WTC11 (cell line): Measurements from ENCODE around the gene BCAR3. TPM values are rescaled to one million over a fixed set of nuclear protein-coding genes. Genes with fewer than 3 reads are reported as not detected.

Experiments used
- ATAC-seq: fragments of 200-7000 bp; cut with Tn5 transposase; 2 replicates; pipeline ENCODE4 v1.10.0; 2021; ENCODE audit warnings: mild to moderate bottlenecking, moderate library complexity
- CTCF ChIA-PET: fragments of 300-600 bp; sonication (Branson Sonifier 250); formaldehyde crosslinking; loops from one replicate; lab custom pipeline; 2021; ENCODE audit warnings: antibody characterized with exemption; lab: Charles Lee
- POLR2A ChIA-PET: fragments of 350-600 bp; sonication (Branson Sonifier 250); formaldehyde crosslinking; loops from one replicate; lab custom pipeline; 2021; ENCODE audit warnings: antibody characterized with exemption; lab: Charles Lee
- DNase-seq: peaks from one replicate; pipeline ENCODE4 v3.0.0; 2021; ENCODE audit warnings: low spot score
- H3K27ac Mint-ChIP-seq: 2 replicates; pipeline ENCODE4 v1.8.0; 2021; ENCODE audit warnings: mixed read lengths
- H3K27me3 Mint-ChIP-seq: 2 replicates; pipeline ENCODE4 v1.8.0; 2021; ENCODE audit warnings: low read depth, mild to moderate bottlenecking, moderate library complexity, mixed read lengths
- H3K36me3 Mint-ChIP-seq: 2 replicates; pipeline ENCODE4 v1.8.0; 2021; ENCODE audit warnings: mixed read lengths
- H3K4me1 Mint-ChIP-seq: 2 replicates; pipeline ENCODE4 v1.8.0; 2022; ENCODE audit warnings: mixed read lengths
- H3K4me3 Mint-ChIP-seq: 2 replicates; pipeline ENCODE4 v1.8.0; 2021; ENCODE audit warnings: mild to moderate bottlenecking, moderate library complexity, mixed read lengths
- H3K9me3 Mint-ChIP-seq: 2 replicates; pipeline ENCODE4 v1.8.0; 2021; ENCODE audit warnings: mixed read lengths
- CREB1 ChIP-seq: sonication (generic); formaldehyde crosslinking; IDR thresholded peaks from 2 replicates; pipeline ENCODE4 v1.8.0; 2023; ENCODE audit warnings: mild to moderate bottlenecking, missing genetic modification reagents
- GABPB1 ChIP-seq: sonication (generic); formaldehyde crosslinking; IDR thresholded peaks from 2 replicates; pipeline ENCODE4 v1.8.1; 2023; ENCODE audit warnings: mild to moderate bottlenecking, missing genetic modification reagents
- MXD4 ChIP-seq: fragments of 250-450 bp; sonication (Bioruptor Pico); IDR thresholded peaks from 2 replicates; pipeline ENCODE4 v1.8.0; 2021; ENCODE audit warnings: mild to moderate bottlenecking, moderate library complexity, borderline replicate concordance
- NR3C1 ChIP-seq: sonication (generic); formaldehyde crosslinking; conservative IDR thresholded peaks from 2 replicates; pipeline ENCODE4 v1.8.1; 2023; ENCODE audit warnings: low read depth, mild to moderate bottlenecking, missing genetic modification reagents
- PRRX2 ChIP-seq: fragments of 250-450 bp; sonication (Bioruptor Pico); IDR thresholded peaks from 2 replicates; pipeline ENCODE4 v1.8.0; 2021; ENCODE audit warnings: mild to moderate bottlenecking
- SMAD3 ChIP-seq: sonication (generic); formaldehyde crosslinking; IDR thresholded peaks from 2 replicates; pipeline ENCODE4 v1.8.0; 2022; ENCODE audit warnings: missing genetic modification reagents, mild to moderate bottlenecking, borderline replicate concordance
- TEAD4 ChIP-seq: sonication (generic); formaldehyde crosslinking; IDR thresholded peaks from 2 replicates; pipeline ENCODE4 v1.8.0; 2022; ENCODE audit warnings: mild to moderate bottlenecking, missing genetic modification reagents
- ZNF423 ChIP-seq: fragments of 250-450 bp; sonication (Bioruptor Pico); IDR thresholded peaks from 2 replicates; pipeline ENCODE4 v2.1.2; 2022; ENCODE audit warnings: mild to moderate bottlenecking, moderate library complexity
- total RNA-seq: library from RNA; stranded (reverse); gene quantifications from 3 replicates; pipeline ENCODE4 v1.2.3, GENCODE V29; 2021
- TF ChIP-seq, protein P1 (sequence below): fragments of 250-450 bp; sonication (Bioruptor Pico); IDR thresholded peaks from 2 replicates; pipeline ENCODE4 v1.9.0; 2021; ENCODE audit warnings: mild to moderate bottlenecking
- TF ChIP-seq, protein P2 (sequence below): sonication (generic); formaldehyde crosslinking; IDR thresholded peaks from 2 replicates; pipeline ENCODE4 v1.8.0; 2023; ENCODE audit warnings: missing genetic modification reagents
- TF ChIP-seq, protein P3 (sequence below): sonication (generic); formaldehyde crosslinking; IDR thresholded peaks from 2 replicates; pipeline ENCODE4 v1.8.0; 2022; ENCODE audit warnings: mild to moderate bottlenecking, missing genetic modification reagents
- TF ChIP-seq, protein P4 (sequence below): sonication (generic); formaldehyde crosslinking; IDR thresholded peaks from 2 replicates; pipeline ENCODE4 v1.8.0; 2022; ENCODE audit warnings: mild to moderate bottlenecking, missing genetic modification reagents
- TF ChIP-seq, protein P5 (sequence below): fragments of 250-450 bp; sonication (Bioruptor Pico); IDR thresholded peaks from 2 replicates; pipeline ENCODE4 v1.8.0; 2021; ENCODE audit warnings: mild to moderate bottlenecking
- TF ChIP-seq, protein P6 (sequence below): sonication (generic); formaldehyde crosslinking; IDR thresholded peaks from 2 replicates; pipeline ENCODE4 v1.8.1; 2022; ENCODE audit warnings: mild to moderate bottlenecking, moderate library complexity, missing genetic modification reagents
- TF ChIP-seq, protein P7 (sequence below): sonication (generic); formaldehyde crosslinking; IDR thresholded peaks from 2 replicates; pipeline ENCODE4 v1.8.0; 2023; ENCODE audit warnings: mild to moderate bottlenecking, missing genetic modification reagents
- TF ChIP-seq, protein P8 (sequence below): sonication (generic); formaldehyde crosslinking; IDR thresholded peaks from 2 replicates; pipeline ENCODE4 v1.8.1; 2023; ENCODE audit warnings: mild to moderate bottlenecking, missing genetic modification reagents, moderate library complexity
- TF ChIP-seq, protein P9 (sequence below): sonication (generic); formaldehyde crosslinking; IDR thresholded peaks from 2 replicates; pipeline ENCODE4 v1.8.1; 2023; ENCODE audit warnings: mild to moderate bottlenecking, missing genetic modification reagents, borderline replicate concordance

Gene BCAR3
- total RNA-seq, 1 experiment from 2014 or later, result 14.8 TPM

DNA sequence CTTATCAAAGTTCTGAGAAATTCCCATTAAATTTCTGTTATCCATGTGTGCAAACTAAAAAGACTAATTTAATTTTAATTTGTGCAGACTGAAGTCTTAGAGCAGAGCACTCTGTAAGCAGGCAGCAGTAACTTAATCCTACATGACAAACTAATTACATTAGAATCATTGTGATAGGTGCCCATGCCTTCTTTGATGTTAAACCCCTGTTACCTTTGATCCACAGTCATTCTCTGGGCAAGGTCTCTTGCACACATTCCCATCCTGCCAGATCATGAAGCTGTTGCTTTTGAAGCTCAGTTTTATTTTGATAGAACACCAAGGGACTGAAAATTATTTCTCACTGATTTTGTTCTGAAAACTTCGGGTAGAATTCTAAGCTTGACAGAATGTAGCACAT lies 77.2 kb downstream of the BCAR3 start:
- Mint-ChIP-seq H3K9me3 (no peaks in the 10 kb centered on the region), H3K27me3 (no peaks in the 10 kb centered on the region), H3K36me3 (no peaks in the 10 kb centered on the region), H3K4me3 (no peak overlapping the region), H3K27ac (no peak overlapping the region), H3K4me1 (peaks cover 13% of the 10 kb centered on the region)
- TF ChIP-seq TEAD4 (CRISPR knock-in tag) (no peak), GABPB1 (CRISPR knock-in tag) (no peak), PRRX2 (no peak)
- TF ChIP-seq, protein P1, sequence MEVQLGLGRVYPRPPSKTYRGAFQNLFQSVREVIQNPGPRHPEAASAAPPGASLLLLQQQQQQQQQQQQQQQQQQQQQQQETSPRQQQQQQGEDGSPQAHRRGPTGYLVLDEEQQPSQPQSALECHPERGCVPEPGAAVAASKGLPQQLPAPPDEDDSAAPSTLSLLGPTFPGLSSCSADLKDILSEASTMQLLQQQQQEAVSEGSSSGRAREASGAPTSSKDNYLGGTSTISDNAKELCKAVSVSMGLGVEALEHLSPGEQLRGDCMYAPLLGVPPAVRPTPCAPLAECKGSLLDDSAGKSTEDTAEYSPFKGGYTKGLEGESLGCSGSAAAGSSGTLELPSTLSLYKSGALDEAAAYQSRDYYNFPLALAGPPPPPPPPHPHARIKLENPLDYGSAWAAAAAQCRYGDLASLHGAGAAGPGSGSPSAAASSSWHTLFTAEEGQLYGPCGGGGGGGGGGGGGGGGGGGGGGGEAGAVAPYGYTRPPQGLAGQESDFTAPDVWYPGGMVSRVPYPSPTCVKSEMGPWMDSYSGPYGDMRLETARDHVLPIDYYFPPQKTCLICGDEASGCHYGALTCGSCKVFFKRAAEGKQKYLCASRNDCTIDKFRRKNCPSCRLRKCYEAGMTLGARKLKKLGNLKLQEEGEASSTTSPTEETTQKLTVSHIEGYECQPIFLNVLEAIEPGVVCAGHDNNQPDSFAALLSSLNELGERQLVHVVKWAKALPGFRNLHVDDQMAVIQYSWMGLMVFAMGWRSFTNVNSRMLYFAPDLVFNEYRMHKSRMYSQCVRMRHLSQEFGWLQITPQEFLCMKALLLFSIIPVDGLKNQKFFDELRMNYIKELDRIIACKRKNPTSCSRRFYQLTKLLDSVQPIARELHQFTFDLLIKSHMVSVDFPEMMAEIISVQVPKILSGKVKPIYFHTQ (CRISPR knock-in tag), result no peak
- TF ChIP-seq, protein P2, sequence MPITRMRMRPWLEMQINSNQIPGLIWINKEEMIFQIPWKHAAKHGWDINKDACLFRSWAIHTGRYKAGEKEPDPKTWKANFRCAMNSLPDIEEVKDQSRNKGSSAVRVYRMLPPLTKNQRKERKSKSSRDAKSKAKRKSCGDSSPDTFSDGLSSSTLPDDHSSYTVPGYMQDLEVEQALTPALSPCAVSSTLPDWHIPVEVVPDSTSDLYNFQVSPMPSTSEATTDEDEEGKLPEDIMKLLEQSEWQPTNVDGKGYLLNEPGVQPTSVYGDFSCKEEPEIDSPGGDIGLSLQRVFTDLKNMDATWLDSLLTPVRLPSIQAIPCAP (CRISPR knock-in tag), result no peak
- TF ChIP-seq, protein P3, sequence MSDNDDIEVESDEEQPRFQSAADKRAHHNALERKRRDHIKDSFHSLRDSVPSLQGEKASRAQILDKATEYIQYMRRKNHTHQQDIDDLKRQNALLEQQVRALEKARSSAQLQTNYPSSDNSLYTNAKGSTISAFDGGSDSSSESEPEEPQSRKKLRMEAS (CRISPR knock-in tag), result no peak
- TF ChIP-seq, protein P4, sequence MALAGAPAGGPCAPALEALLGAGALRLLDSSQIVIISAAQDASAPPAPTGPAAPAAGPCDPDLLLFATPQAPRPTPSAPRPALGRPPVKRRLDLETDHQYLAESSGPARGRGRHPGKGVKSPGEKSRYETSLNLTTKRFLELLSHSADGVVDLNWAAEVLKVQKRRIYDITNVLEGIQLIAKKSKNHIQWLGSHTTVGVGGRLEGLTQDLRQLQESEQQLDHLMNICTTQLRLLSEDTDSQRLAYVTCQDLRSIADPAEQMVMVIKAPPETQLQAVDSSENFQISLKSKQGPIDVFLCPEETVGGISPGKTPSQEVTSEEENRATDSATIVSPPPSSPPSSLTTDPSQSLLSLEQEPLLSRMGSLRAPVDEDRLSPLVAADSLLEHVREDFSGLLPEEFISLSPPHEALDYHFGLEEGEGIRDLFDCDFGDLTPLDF, result no peak
- TF ChIP-seq, protein P5, sequence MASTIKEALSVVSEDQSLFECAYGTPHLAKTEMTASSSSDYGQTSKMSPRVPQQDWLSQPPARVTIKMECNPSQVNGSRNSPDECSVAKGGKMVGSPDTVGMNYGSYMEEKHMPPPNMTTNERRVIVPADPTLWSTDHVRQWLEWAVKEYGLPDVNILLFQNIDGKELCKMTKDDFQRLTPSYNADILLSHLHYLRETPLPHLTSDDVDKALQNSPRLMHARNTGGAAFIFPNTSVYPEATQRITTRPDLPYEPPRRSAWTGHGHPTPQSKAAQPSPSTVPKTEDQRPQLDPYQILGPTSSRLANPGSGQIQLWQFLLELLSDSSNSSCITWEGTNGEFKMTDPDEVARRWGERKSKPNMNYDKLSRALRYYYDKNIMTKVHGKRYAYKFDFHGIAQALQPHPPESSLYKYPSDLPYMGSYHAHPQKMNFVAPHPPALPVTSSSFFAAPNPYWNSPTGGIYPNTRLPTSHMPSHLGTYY (CRISPR knock-in tag), result no peak
- ChIA-PET CTCF (no interaction called here), POLR2A (interaction anchor here (0.6 kb wide), 1 partner anchor 36 kb away, joined by 3 read pairs; no protein-coding TSS in a partner anchor)
- ATAC-seq (no peak), DNase-seq (no peak)

DNA sequence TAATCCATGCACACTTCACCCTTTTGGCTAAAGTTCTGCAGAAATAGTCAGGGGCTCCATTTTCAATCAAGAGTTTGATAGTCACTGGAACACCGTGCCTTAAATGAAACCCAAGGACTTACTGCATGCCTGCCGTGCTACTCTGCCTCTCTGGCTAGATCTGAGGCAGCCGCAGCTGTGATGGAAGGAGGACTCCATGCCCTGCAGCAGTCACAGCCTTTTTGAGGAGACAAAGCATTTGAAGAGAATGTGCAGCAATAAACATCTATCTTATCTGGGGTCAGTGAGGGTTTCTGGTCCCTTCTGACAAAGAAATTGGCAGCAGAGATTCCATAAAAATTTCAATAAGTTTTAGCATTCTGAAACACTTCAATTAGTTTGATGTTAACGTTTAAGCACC lies 78.0 kb downstream of the BCAR3 start:
- H3K27ac Mint-ChIP-seq, result no peak overlapping the region
- DNase-seq (no peak), ATAC-seq (no peak)
- H3K4me3 Mint-ChIP-seq, result no peak overlapping the region
- ChIA-PET CTCF (no interaction called here), POLR2A (no interaction called here)
- H3K27me3 Mint-ChIP-seq, result no peaks in the 10 kb centered on the region
- no peaks in the 10 kb centered on the region for H3K36me3 Mint-ChIP-seq
- H3K9me3 Mint-ChIP-seq, result no peaks in the 10 kb centered on the region
- peaks cover 10% of the 10 kb centered on the region for H3K4me1 Mint-ChIP-seq
- TF ChIP-seq MXD4, result no peak
- TF ChIP-seq, protein P6, sequence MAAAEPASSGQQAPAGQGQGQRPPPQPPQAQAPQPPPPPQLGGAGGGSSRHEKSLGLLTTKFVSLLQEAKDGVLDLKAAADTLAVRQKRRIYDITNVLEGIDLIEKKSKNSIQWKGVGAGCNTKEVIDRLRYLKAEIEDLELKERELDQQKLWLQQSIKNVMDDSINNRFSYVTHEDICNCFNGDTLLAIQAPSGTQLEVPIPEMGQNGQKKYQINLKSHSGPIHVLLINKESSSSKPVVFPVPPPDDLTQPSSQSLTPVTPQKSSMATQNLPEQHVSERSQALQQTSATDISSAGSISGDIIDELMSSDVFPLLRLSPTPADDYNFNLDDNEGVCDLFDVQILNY (CRISPR knock-in tag), result no peak
- TF ChIP-seq, protein P5 (CRISPR knock-in tag), result no peak
- TF ChIP-seq GABPB1 (CRISPR knock-in tag), result no peak
- TF ChIP-seq, protein P7, sequence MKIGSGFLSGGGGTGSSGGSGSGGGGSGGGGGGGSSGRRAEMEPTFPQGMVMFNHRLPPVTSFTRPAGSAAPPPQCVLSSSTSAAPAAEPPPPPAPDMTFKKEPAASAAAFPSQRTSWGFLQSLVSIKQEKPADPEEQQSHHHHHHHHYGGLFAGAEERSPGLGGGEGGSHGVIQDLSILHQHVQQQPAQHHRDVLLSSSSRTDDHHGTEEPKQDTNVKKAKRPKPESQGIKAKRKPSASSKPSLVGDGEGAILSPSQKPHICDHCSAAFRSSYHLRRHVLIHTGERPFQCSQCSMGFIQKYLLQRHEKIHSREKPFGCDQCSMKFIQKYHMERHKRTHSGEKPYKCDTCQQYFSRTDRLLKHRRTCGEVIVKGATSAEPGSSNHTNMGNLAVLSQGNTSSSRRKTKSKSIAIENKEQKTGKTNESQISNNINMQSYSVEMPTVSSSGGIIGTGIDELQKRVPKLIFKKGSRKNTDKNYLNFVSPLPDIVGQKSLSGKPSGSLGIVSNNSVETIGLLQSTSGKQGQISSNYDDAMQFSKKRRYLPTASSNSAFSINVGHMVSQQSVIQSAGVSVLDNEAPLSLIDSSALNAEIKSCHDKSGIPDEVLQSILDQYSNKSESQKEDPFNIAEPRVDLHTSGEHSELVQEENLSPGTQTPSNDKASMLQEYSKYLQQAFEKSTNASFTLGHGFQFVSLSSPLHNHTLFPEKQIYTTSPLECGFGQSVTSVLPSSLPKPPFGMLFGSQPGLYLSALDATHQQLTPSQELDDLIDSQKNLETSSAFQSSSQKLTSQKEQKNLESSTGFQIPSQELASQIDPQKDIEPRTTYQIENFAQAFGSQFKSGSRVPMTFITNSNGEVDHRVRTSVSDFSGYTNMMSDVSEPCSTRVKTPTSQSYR (CRISPR knock-in tag), result no peak
- no peak for TF ChIP-seq NR3C1 (CRISPR knock-in tag)
- TF ChIP-seq, protein P8, sequence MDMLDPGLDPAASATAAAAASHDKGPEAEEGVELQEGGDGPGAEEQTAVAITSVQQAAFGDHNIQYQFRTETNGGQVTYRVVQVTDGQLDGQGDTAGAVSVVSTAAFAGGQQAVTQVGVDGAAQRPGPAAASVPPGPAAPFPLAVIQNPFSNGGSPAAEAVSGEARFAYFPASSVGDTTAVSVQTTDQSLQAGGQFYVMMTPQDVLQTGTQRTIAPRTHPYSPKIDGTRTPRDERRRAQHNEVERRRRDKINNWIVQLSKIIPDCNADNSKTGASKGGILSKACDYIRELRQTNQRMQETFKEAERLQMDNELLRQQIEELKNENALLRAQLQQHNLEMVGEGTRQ (CRISPR knock-in tag), result no peak
- TF ChIP-seq, protein P9, sequence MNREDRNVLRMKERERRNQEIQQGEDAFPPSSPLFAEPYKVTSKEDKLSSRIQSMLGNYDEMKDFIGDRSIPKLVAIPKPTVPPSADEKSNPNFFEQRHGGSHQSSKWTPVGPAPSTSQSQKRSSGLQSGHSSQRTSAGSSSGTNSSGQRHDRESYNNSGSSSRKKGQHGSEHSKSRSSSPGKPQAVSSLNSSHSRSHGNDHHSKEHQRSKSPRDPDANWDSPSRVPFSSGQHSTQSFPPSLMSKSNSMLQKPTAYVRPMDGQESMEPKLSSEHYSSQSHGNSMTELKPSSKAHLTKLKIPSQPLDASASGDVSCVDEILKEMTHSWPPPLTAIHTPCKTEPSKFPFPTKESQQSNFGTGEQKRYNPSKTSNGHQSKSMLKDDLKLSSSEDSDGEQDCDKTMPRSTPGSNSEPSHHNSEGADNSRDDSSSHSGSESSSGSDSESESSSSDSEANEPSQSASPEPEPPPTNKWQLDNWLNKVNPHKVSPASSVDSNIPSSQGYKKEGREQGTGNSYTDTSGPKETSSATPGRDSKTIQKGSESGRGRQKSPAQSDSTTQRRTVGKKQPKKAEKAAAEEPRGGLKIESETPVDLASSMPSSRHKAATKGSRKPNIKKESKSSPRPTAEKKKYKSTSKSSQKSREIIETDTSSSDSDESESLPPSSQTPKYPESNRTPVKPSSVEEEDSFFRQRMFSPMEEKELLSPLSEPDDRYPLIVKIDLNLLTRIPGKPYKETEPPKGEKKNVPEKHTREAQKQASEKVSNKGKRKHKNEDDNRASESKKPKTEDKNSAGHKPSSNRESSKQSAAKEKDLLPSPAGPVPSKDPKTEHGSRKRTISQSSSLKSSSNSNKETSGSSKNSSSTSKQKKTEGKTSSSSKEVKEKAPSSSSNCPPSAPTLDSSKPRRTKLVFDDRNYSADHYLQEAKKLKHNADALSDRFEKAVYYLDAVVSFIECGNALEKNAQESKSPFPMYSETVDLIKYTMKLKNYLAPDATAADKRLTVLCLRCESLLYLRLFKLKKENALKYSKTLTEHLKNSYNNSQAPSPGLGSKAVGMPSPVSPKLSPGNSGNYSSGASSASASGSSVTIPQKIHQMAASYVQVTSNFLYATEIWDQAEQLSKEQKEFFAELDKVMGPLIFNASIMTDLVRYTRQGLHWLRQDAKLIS (CRISPR knock-in tag), result no peak
- no peak for TF ChIP-seq SMAD3 (CRISPR knock-in tag)
- TF ChIP-seq CREB1, result no peak
- TF ChIP-seq ZNF423 (CRISPR knock-in tag), result no peak
